T-helper 9 cell (primary cell): ENCODE data around the gene KRT74.

Experiments used
- DNase-seq: peaks from one replicate; pipeline ENCODE4 v3.0.0-alpha.2; 2020
- total RNA-seq, 2 donors: gene quantifications; one replicate each; lab custom pipeline; 2026; lab: John Stamatoyannopoulos, UW

KRT74 gene
- total RNA-seq: 0 reads per million in 2 donors

DNA sequence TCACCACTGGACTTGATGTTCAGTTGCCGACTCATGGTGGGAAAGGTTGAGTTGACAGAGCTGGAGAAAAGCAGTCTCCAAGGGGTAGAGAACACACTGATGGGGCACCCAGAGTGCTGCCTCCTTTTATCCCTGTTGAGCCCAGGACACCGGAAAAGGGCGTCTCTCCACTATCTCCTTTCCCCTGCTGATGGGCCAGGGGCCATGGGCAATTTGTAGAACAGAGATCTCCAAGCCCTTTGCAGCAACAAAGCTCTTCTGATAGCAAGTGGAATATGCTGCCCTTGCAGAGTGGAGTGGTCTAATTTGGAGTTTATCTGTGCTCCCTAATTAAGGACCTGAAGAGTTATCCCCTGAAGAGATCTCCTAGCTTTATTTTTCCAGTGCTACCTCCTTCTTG lies at the start of gene KRT74:
Gene KRT74 (minus strand): TSS at position 101 of the 400 bp plus-strand sequence. CDS start 66 bp downstream, at position 35.
- DNase-seq: no peak

DNA sequence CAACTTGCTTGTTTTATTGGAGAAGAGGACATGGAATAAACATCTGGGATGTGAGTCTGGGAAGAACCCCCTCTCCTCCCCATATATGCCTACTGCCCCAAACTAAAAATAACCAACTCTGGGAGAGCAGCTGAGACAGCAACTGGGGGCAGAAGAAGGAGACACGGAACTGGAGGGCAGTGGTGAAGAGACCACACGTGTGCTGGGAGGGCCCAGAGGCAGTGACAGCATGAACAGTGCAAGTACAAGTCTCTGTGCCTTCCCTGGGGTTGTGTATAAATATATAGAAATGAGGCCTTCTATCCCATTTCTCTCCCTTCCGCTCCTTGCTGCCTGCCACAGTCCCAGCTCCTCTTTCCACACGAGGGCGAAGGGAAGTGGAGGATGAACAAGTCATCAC lies 48.7 kb upstream of the KRT74 start:
- no peak for DNase-seq

DNA sequence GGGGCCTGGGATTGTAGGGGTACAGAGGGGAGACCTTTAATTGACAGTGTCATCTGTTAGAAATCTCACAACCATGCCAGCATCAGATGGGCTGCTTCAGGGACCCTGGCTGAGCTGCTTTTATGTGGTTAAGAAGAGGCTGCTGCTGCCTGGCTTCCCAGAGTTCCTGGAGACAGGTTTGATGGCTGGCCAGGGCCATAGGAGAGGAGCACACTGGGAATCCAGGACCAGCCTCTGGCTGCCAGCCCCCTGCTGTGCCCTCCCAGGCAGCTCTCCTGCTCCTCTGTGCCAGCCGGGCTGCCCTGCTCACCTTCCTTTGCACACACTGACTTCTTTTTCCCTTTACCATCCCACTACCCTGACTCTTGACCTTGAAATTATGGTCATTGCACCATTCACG lies 45.2 kb upstream of the KRT74 start:
- no peak for DNase-seq

- DNase-seq: no peak
These were observed 44.6 kb upstream of the KRT74 start, which contains the start of gene KRT73 for GRCh38 chr12:52618216-52618615. KRT73 (minus strand) TSS chr12:52618559; CDS start chr12:52618524, 35 bp downstream.

DNA sequence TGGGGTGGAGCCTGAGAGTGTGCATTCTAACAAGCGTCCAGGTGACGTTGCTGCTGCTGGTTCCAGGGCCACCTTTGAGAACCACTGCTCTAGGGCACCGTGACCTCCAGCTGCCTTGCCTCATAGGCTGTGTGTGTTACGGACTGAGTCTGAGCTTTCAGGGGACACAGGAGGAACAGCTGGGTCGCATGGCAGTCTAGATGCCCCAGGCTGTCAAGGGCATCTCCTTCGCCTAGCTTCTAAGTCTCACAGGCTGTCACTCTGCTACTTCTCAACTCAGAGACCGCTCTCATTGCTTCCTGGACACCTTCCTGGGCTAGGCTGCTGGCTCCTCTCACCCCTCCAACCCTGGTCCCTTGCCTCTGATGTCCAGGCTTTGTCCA lies 43.8 kb upstream of the KRT74 start:
- DNase-seq: no peak

DNA sequence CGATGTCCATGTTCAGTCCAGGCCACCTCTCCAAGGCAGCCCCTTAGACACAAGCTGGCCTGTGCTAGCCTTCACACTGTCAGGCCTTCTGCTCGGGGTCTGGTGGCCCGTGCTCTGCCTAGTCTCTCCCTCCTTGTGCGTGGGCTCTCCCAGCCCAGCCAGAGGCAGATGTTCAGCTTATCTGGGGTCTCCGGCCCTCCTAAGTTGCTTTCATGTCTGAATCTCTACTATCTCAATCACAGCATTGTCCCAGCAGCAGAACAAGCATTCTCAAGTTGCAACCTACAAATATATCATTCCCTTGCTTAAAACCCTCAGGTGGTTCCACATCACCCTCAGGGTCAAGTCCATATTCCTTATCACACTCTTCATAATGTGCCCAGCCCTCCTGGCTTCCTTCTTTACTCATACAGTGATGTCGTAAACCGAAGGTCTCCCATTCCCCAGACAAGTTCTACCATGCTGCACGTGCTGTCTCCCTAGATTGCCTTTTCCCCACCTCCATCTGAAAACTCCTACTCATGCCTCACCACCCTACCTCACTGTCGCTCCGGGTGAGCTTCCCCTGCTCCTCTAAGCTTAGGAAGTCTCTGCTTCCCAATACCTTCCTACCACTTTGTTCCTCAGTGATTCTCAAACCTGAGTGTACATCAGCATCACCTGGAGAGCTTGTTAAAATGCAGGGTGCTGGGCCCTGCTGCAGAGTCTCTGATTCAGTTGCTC lies 43.2 kb upstream of the KRT74 start:
- no peak for DNase-seq

- no peak for DNase-seq
These were observed 42.3 kb upstream of the KRT74 start for GRCh38 chr12:52615912-52616311.

GRCh38 chr12:52615208-52615868 lies 41.7 kb upstream of the KRT74 start:
- DNase-seq: no peak

DNA sequence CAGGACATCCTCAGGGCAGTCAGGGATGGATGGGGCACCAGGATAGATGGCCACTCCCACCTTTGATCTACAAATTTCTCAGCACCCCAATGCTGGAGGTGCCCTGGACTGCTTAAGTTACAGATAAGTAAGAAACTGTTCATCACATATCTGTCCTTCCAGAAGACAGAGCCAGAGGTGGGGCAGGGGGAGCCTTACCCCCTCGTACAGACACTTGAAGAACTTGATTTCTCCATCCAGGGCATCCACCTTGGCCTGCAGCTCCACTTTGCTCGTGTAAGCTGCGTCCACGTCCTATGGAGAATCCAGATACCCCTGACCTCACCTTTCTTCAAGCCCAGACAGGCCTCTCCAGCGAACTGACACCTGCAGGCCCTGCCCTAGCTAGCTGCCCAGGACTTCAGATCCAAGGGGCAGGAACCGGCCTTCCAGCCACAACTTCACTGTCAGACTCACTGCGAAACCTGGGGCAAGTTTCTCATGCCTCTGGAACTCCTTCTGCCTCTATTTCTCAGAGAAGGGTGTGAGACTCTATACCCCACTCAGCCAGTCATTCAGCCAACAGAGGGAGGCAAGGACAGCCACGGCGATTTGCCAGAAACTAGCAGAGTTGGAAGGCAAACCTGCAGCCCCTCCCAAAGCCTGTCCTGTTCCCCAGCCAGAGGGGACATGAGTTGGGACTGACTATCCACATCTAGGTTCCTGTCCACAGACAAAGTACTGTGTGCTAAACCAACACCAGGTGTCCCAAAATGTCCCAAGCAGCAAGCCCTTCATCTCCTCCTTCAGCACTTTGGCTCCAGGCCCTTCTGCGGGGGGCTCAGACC lies 41.0 kb upstream of the KRT74 start:
- no peak for DNase-seq

DNA sequence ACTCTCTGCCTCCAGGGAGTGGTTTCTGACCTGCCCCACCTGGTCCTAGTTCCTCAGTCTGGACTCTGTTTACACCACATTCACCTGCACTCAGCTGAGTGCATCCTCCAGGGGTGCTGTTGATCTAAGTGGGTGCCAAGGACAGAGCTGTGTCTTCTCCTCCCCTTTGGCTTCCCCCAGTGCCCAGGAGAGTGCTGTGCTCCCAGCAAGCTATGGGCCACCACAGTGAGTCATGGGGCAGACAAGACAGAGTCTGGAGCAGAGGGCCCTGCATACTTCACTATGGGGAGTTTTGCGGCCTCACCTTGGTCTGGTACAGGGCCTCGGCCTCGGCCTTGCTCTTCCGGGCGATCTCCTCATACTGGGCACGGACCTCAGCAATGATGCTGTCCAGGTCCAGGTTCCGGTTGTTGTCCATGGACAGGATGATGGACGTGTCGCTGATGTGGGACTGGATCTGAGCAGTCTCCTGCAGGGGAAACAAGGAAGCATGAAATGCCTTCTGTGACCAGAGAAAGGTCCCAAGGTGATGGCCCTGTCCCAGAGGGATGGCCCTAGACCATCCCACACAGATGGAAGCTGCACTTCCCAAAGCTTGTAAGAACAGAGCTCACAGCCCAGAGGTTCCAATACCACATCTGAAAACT lies 39.9 kb upstream of the KRT74 start:
- DNase-seq: no peak

- DNase-seq: no peak
These were observed 39.1 kb upstream of the KRT74 start for GRCh38 chr12:52612431-52613383.

- DNase-seq: no peak
These were observed 37.4 kb upstream of the KRT74 start for GRCh38 chr12:52611080-52611468.

- DNase-seq: no peak
These were observed 35.4 kb upstream of the KRT74 start for GRCh38 chr12:52608826-52609630.

DNA sequence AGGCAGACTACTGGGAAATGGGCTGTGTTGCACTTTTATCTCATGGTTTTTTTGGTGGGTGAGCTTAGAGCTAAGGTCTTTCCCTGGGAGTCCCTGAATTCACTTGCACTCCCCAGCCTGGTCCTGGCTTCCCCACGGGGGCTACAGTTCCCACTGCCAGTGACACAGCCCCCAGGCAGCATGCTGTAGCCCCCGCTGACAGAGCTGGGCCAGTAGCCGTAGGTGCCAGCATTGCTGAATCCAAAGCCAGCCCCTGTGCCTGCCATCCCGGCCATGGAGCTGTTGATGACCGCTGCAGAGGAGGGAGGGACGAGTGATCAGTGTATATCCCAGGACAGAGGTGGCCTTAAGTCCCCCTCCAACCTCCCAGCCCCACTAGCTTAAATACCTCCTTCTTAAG lies 34.5 kb upstream of the KRT74 start:
- no peak for DNase-seq

GRCh38 chr12:52607314-52607713 lies 33.7 kb upstream of the KRT74 start:
- DNase-seq: no peak

DNA sequence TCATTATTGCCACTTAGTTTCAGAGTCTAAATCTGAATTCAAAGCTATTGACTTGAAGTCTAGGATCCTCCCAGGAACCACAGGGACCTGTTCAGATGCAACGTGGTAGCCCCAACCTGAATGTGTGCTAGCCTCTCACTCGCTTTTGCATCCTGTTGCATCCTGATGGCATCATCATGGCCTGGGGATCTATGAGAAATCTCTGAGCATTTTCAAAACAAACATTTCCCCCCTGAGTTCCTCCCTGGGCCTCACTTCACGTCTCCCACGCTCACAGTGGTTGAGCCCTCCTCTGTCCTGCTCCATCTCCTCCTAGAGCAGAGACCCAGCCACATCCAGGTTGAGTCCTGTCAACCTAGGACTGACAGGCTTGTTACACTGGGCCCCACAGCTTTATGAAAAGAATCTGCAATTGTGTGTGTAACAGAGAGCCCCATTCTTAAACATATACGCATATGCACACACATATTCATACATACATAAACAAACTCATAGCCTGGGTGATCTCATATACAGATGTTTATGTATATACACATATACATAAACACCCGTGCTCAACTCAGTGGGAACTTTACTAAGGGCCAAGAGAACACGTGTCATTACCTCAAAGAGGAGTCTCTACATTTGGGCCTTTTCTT lies 33.1 kb upstream of the KRT74 start:
- DNase-seq: no peak

DNA sequence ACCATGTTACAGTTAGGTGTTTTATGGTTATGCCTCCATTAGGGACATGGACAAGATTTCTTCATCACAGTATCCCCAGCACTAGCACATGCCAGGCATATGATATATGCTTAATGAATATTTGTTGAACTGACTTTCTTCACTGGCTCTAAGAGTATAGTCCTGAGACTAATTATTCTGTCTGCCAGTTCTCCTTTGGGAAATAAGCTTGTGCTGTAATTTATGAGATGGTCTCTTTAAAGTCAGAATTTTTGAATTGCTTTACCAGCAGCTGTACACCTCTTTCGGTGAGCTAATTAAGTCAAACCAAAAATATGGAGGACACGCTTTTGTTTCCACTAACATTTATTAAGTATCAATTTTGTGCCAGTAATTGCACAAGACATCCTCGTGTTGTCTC lies 32.5 kb upstream of the KRT74 start:
- DNase-seq: no peak

DNA sequence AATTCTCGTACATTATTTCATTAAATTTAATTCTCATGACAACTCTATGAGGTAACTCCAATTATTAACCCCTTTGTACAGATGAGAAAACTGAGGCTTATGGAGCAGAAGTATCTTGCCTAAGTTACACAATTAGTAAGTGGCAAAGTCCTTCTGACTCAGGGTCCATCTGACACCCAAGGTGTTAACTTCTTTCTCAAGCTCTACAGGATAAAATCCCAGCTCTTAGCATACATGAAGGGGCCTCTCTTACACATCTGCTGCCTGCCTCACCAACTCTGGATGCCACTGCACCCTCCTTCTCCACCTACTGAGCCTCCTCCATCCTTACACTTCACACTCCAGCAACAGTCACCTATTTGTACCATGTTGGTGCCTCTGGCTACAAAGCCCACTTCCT lies 31.9 kb upstream of the KRT74 start:
- no peak for DNase-seq

DNA sequence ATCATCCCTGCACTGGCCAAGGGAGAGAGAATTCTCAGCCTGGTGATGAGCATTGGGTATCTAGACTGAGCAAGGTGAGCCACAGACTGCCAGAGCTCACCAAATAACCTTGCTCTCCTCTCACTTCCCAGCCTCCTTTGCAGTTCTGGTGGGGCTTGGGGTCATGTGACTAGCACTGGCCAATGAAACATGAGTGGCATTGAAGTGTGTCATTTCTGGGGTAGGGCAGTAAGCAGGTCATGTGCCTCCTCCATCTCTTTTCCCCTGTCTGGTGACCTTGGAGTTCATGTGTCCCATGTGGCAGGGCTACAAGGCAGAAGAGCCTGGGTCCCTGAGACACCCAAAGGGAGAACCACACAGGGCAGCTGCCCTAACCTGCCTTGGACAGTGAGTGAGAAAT lies 31.2 kb upstream of the KRT74 start:
- DNase-seq: no peak

DNA sequence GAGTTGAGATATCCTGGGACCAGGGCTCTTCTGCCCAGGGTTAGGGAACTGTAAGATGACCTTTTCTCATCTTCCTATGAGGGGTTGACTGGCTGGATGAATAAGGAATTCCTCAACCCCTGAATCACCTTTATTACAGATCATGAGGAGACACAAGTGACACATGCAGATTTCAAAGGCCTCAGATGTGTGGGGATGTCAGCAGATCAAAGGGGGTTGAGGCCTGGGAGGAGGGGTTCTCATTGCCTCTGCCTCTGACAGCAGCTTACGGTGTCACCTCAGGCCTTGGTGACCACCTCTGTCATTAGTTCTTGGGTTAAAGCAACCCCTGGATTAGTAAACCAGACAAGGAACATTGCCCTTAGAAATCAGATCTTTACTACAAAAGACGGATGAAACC lies 29.7 kb upstream of the KRT74 start:
- no peak for DNase-seq

GRCh38 chr12:52602552-52602951 lies 28.9 kb upstream of the KRT74 start:
- DNase-seq: no peak
